ENCODE measurements around the gene ZNF844.
"Not testable (repeated sequence)": the region's sequence is repeated elsewhere in the genome, so short reads cannot be mapped to it uniquely, and the experiment has no call there.

ZNF844 gene

GRCh38 chr19:12092065-12092867 lies 27.7 kb downstream of the ZNF844 start:
- peak in 1 of 2 donors; percentile 15 for DNase-seq (ENCODE audit: low read depth in 2 of 2, low spot score in 1 of 2)

GRCh38 chr19:12092956-12093355 lies 28.4 kb downstream of the ZNF844 start:
- no peak for DNase-seq (ENCODE audit: low read depth in 2 of 2, low spot score in 1 of 2)

GRCh38 chr19:12093777-12094176 lies 29.2 kb downstream of the ZNF844 start:
- DNase-seq (ENCODE audit: low read depth in 2 of 2, low spot score in 1 of 2): no peak

GRCh38 chr19:12095111-12095790 lies 30.7 kb downstream of the ZNF844 start:
- DNase-seq (ENCODE audit: low read depth in 2 of 2, low spot score in 1 of 2): no peak

GRCh38 chr19:12098040-12098439 lies 33.5 kb downstream of the ZNF844 start:
- no peak for DNase-seq (ENCODE audit: low read depth in 2 of 2, low spot score in 1 of 2)

- not testable (repeated sequence) for DNase-seq (ENCODE audit: low read depth in 2 of 2, low spot score in 1 of 2)
These were observed 39.4 kb downstream of the ZNF844 start for GRCh38 chr19:12103909-12104308.

GRCh38 chr19:12111176-12111575 lies 46.6 kb downstream of the ZNF844 start:
- DNase-seq (ENCODE audit: low read depth in 2 of 2, low spot score in 1 of 2): no peak

- no peak for DNase-seq (ENCODE audit: low read depth in 2 of 2, low spot score in 1 of 2)
These were observed 47.6 kb downstream of the ZNF844 start for GRCh38 chr19:12111943-12112637.

GRCh38 chr19:12112701-12113100 lies 48.2 kb downstream of the ZNF844 start:
- no peak for DNase-seq (ENCODE audit: low read depth in 2 of 2, low spot score in 1 of 2)

GRCh38 chr19:12113121-12113520 lies 48.6 kb downstream of the ZNF844 start:
- no peak for DNase-seq (ENCODE audit: low read depth in 2 of 2, low spot score in 1 of 2)

GRCh38 chr19:12117201-12117970 lies 52.9 kb downstream of the ZNF844 start:
- no peak for DNase-seq (ENCODE audit: low read depth in 2 of 2, low spot score in 1 of 2)

GRCh38 chr19:12126707-12127106 lies 62.2 kb downstream of the ZNF844 start:
- DNase-seq (ENCODE audit: low read depth in 2 of 2, low spot score in 1 of 2): no peak

Measured in stimulated activated CD8-positive, alpha-beta memory T cell treated with anti-CD3 and anti-CD28 coated beads, Interleukin-4, amount 100 ng/mL, for 4 hours (primary cell).